Hematopoietic multipotent progenitor cell (in vitro differentiated cells): Measurements from ENCODE around the gene ZNF225. TPM values are rescaled to one million over a fixed set of nuclear protein-coding genes. Genes with fewer than 3 reads are reported as not detected.
"Not testable (repeated sequence)": the region's sequence is repeated elsewhere in the genome, so short reads cannot be mapped to it uniquely, and the experiment has no call there.

Source experiments
- DNase-seq, 3 donors: peaks; one replicate each; pipeline ENCODE4 v3.0.0-alpha.2; 2011 to 2015; ENCODE audit warnings: low read depth in 2 of 3, low spot score in 2 of 3
- small RNA-seq: library from RNA; depleted of rRNA; stranded (forward); fragments of <200 nt; gene quantifications from one replicate; pipeline ENCODE3, GENCODE V24; 2012
- total RNA-seq: library from RNA; depleted of rRNA; stranded (reverse); fragments of >200 nt; gene quantifications from one replicate; pipeline ENCODE4 v1.2.3, GENCODE V29; 2012

Gene ZNF225
- total RNA-seq, 1 donor = 1.9 TPM

DNA sequence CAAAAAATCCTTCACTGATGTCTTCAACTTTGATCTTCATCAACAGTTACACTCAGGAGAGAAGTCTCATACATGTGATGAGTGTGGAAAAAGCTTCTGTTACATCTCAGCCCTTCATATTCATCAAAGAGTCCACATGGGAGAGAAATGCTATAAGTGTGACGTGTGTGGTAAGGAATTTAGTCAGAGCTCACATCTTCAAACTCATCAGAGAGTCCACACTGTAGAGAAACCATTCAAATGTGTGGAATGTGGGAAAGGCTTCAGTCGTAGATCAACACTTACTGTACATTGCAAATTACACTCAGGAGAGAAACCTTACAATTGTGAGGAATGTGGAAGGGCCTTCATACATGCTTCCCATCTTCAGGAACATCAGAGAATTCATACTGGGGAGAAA, 43.3 kb downstream of the ZNF225 start:
- no peak for DNase-seq

DNA sequence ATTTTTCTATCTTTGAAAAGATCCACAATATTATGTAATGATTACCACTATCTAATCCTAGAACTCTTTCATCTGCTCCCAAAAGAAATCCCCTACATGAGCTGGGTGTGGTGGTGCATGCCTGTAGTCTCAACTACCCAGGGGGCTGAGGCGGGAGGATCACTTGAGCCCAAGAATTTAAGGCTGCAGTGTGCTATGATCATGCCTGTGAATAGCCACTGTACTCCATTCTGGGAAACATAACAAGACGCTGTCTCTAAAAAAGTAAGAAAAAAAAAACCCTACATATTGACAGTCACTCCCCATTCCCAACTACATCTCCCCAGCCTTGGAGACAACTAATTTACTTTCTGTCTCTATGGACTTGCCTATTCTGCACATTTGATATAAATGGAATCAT, 50.6 kb downstream of the ZNF225 start:
- no peak for DNase-seq

DNA sequence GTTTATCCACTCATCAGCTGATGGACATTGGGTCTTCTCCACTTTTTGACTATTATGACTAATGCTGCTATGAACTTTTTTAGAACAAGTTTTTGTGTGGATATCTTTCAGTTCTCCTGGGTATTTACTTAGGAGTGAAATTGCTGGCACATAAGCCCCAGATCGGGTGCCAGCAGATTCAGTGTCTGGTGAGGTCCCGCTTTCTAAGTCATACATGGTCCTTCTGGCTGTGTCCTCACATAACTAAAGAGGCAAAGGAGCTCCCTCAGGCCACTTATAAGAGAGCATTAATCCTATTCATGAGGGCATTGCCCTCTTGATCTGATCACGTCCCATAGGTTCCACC, 51.1 kb downstream of the ZNF225 start:
- no peak for DNase-seq

DNA sequence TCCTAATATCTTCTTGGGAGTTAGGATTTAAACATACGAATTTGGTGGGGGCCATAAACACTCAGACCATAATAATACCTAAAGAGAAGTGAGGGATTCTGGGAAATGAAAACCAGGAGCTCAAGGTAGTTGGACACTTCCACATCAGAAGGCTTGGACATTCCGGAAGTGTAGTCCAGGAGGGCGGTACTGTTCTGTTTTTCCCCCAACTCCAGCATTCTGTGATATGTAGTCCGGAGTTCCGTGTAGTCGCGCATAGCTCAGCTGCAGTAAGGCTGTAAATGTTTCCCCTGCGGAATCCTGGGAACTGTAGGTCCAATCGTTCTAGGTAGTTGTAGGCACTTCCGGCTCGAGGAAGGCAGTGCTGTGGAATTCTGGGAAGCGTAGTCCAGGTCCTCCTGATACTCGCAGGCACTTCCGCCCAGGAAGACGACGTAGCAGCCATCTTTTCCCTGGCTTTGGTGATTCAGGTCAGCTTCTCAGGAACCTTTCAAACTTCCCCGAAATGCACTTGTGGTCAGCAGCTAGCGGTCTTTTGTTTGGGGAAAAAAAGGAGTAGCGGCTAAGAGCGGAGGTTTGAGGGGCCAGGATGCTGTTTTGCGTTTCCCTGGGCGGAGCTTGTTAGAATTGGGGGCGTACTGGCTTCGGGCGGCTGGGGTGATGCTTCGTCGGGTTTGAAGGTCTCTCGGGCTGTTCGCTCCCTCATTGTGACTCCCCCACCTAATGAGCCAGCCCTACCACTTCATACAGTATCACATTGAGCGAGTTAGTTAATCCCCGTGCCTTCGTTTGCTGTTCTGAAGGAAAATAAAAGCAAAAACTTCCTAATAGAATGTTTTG, 51.7 kb downstream of the ZNF225 start, which contains the start of gene ZNF226:
Gene ZNF226, plus strand, starts transcription at position 428 of the 840 bp plus-strand sequence. CDS start 4,981 bp downstream, outside the sequence.
- peak; percentile 54 to 96 (median 95) for DNase-seq

DNA sequence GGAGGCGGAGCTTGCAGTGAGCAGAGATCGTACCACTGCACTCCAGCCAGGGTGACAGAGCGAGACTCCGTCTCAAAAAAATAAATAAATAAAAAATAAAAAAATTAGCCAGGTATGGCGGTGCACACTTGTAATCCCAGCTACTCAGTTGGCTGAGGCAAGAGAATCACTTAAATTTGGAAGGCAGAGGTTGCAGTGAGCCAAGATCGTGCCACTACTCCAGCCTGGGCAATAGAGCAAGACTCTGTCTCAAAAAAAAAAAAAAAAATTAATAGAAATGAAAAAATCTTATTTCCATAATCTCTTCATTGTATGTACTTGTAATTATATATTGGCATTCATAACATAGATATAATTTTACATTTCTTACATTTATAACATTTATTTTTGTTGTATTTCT, 57.5 kb downstream of the ZNF225 start:
- not testable (repeated sequence) for DNase-seq

DNA sequence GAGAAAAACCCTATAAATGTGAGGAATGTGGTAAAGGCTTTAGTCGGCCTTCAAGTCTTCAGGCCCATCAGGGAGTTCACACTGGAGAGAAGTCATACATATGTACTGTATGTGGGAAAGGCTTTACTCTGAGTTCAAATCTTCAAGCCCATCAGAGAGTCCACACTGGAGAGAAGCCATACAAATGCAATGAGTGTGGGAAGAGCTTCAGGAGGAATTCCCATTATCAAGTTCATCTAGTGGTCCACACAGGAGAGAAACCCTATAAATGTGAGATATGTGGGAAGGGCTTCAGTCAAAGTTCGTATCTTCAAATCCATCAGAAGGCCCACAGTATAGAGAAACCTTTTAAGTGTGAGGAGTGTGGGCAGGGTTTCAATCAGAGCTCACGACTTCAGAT, 63.4 kb downstream of the ZNF225 start:
- DNase-seq = no peak

DNA sequence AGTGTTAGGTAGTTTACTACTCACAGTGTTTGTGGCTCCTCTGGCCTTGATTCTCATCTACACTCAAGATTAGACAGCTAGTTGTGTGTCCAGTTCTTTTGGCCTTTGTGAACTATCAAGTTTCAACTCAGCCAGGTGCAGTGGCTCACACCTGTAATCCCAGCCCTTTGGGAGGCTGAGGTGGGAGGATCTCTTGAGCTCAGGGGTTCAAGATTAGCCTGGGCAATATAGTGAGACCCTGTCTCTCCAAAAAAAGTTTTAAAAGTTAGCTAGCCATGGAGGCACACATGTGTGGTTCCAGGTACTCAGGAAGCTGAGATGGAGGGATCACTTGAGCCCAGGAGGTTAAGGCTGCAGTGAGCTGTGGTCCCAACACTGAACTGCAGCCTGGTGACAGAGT, 67.8 kb downstream of the ZNF225 start:
- DNase-seq = no peak

DNA sequence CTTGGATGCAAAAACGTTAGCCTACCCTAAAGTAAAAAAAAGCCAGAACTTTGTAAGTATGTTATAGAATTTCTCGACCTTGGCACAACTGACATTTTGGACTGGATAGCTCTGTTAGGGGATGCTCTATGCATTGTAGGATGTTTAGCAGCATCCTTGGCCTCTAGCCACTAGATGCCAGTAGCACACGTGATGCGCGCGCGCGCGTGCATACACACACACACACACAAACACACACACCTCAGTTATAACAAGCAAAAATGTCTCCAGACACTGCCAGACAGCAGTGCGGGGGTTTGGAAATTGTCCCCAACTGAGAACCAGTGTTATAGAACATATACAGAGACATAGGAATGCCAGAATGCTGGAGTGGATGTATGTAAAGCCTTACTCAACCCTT, 68.9 kb downstream of the ZNF225 start:
- no peak for DNase-seq

Small RNAs within 50 kb of the gene (small RNA-seq; reads per million reads assigned to genes)
- gene RNU6-902P = not detected

Other genes with a start within 250 kb of the ZNF225 start
- 2.7 TPM for gene ZNF404, start 229.4 kb upstream of the ZNF225 start, total RNA-seq
- 12.9 TPM for gene ZNF45, start 178.1 kb upstream of the ZNF225 start, total RNA-seq
- 3.8 TPM for gene ZNF221, start 162.2 kb upstream of the ZNF225 start, total RNA-seq
- gene ZNF155, start 129.2 kb upstream of the ZNF225 start, total RNA-seq = 2.2 TPM
- 2.4 TPM for gene ZNF230, start 110.4 kb upstream of the ZNF225 start, total RNA-seq
- 2.7 TPM for gene ZNF222, start 88.0 kb upstream of the ZNF225 start, total RNA-seq
- 3.0 TPM for gene ZNF223, start 61.4 kb upstream of the ZNF225 start, total RNA-seq
- 1.3 TPM for gene ZNF284, start 41.2 kb upstream of the ZNF225 start, total RNA-seq
- 16.7 TPM for gene ZNF224, start 19.0 kb upstream of the ZNF225 start, total RNA-seq
- gene ZNF234, start 28.2 kb downstream of the ZNF225 start, total RNA-seq = 4.6 TPM
- 8.1 TPM for gene ZNF226, start 51.7 kb downstream of the ZNF225 start, total RNA-seq
- gene ZNF227, start 99.1 kb downstream of the ZNF225 start, total RNA-seq = 11.3 TPM
- 1.3 TPM for gene ZNF233, start 146.5 kb downstream of the ZNF225 start, total RNA-seq
- gene ZNF235, start 191.6 kb downstream of the ZNF225 start, total RNA-seq = 4.3 TPM
- gene ZNF112, start 243.3 kb downstream of the ZNF225 start, total RNA-seq = 1.1 TPM